Measurements from ENCODE around the gene AURKA.
A peak's percentile ranks its signal among the peaks of the same experiment; 100 is the strongest.

The AURKA gene

GRCh38 chr20:56389807-56390206 is 2.2 kb downstream of the AURKA start:
- DNase-seq: no peak

GRCh38 chr20:56388882-56389281 is 3.1 kb downstream of the AURKA start:
- no peak for DNase-seq

- DNase-seq: no peak
Measured at GRCh38 chr20:56386219-56386618, 5.8 kb downstream of the AURKA start.

- no peak for DNase-seq
Measured at GRCh38 chr20:56385130-56385529, 6.9 kb downstream of the AURKA start.

GRCh38 chr20:56383334-56383733 is 8.7 kb downstream of the AURKA start:
- DNase-seq: no peak

- DNase-seq: no peak
Measured at GRCh38 chr20:56382696-56383095, 9.3 kb downstream of the AURKA start.

DNA sequence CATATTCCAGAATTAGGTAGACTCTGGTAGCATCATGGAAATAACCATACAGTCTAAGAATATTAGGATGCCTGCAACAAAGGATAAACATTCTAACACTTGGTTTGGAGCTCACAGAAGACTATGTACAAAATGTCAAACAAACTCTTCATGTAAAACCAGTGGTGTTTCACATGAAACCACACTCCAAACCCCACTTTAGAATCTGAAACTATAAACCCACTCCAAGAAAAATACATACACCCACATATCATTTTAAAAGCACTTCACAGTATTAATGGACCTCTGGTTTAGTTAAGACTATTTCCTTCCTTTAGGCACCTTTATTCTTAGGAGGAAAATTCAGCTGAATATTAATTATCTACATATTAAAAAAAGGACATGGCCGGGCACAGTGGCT is 10.5 kb downstream of the AURKA start:
- DNase-seq: no peak

DNA sequence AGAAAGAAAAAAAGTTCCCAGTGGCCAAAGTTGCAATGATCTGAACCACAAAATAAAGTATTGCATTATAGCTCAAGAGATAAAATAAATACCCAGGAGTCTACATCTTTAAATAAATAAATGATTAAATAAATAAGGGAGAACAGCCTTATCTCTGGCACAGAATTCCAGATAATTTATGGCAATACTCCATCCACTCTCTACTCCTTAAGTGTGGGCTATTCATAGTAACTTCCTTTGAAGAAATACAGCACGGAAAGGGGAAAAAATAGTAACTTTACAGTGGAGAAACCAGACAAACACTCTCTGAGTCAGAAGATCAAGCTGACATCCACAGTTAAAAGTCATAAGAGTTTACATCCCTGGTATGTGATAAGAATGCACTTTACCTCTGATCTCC is 11.6 kb downstream of the AURKA start:
- DNase-seq: no peak

DNA sequence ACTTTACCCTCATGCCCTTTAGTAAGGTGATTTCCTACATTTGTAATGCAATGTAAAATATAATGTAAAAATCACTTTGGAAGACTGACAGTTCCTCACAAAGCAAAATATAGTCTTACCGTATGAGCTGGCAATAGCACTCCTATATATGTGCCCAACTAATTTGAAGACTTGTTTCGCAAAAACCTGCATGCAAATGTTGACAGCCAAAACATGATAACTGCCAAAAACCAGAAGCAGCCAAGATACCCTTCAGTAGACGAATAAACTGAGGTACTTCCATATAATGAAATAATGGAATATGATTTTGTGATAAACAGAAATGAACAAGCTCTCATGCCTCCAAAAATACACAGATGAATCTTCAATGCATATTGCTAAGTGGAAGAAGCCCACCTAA is 13.6 kb downstream of the AURKA start:
- DNase-seq: no peak

DNA sequence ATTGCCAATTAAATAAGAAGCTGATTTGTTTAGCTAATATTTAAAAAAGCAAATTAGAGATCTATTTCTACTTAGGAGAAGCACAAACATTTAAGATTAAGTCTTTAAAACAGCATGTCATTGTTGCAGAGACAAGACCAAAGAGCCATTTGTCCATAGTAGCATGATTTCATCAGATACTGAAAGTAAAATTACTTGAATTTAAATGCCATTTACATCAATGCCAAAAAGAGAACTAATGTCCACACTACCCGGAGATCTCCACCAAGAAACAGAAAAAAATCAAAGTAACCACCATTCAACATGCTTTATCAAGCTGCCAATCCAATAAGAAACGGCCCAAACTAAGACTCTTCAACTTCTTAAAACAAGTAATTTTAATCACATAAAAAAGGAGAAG is 15.7 kb downstream of the AURKA start:
- no peak for DNase-seq

DNA sequence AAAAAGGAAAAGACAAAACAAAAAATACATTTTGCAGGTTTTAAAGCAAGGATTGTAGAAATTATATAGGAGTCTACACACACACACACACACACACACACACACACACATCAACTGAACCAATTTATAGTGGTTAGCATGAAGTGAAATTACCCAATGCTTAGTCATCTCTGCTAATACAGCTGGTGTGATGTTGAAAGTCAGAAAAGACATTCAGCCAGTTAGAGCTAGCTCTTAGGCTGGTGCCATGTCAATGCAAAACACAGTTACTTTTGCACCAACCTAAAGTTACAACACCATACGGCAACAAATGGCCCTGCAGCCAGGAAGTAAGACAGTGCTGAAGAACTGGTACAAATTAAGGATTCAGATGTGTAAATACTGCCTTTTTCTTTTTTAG is 18.1 kb downstream of the AURKA start:
- peak; percentile 13 to 37 for DNase-seq

- DNase-seq: no peak
Measured at GRCh38 chr20:56372850-56373249, 19.2 kb downstream of the AURKA start.

DNA sequence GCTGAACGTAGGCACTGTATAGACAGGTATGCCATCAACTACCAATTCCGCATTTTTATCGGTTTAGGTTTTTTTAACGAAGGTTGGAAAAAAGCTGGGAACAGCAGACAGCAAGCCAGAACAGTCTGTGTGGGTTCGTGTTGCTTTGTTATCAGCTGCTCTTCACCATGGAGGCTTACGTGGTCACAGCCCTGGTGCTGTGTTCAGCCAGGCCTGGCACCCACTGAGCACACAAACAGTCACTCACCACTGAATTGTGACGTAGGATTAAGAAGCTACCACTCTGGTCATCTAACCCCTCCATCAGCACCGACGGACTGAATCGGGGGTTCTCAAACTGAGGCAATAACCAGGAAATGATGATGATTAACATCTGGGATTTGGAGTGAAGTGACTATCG is 20.0 kb downstream of the AURKA start:
- no peak for DNase-seq

DNA sequence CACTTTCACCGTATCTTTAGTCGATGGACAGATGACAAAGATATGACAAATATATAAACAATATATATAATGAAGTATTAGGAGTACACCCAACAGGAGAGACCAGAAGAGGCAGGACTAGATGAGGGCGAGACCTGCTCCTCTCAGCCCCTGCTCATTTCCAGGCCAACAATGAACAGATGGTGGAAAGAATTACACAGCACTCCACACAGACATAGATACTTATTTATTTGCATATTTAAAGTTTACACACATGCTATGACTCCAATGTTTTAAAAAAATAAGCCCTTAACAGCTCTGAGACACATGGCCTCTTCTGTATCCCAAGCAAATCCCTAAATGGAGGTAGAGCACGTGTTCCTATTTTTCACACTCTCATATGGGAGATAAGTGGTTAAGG is 22.8 kb downstream of the AURKA start:
- no peak for DNase-seq

DNA sequence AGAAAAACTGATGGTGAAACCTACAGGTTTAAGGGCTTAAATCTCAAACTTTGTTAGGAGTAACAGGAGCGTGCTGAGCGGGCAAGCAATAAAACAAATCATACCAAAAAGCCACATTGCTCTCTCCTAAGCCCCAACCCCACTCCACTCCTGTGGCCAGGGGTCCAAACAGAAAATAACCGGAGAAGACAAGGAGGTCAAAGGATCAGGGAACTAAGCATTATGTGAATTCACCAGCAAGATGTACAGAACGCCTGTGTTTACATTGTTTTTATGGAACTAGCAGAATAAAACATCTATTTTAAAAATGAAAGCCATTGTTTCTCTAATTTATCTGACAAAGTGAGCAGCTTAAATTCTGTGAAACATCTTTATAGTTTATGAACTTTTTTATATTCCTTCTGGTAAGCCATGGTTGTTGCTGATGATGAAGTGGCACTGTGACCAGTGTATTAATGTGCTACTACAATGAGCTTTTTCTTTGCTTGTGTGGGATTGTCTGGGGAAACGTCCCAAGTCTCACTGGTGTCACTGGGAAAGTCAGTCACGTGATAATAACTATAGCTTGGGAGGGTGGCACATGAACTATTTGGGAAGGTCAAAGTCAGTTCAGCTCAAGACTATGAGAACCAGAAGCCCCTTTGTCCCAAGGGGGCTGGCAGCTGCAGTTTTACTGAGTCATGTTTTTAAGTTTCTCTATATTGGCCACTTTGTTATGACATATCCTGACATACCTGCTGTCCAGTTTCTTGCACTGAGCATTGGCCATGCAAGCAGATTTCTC is 23.5 kb downstream of the AURKA start:
- DNase-seq: no peak

DNA sequence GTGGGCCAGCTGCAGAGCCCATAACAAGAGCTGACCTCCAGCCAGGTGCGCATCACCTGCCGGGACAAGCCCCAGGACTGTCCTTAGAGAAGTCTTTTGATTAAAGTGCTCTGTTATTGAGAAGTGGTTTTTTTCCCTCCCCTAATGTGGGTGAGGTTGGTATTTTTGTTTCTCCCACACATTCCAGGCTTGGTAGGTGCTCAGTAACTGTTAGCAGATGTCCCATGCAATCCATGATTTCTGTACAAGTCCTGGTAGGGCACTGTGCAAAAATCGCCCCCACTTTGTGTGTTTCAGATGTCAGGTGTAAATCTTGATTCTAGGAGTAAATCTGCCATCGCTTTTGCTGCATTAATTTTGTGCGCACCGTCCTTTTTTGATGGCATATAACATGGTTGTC is 28.5 kb downstream of the AURKA start:
- DNase-seq: no peak

DNA sequence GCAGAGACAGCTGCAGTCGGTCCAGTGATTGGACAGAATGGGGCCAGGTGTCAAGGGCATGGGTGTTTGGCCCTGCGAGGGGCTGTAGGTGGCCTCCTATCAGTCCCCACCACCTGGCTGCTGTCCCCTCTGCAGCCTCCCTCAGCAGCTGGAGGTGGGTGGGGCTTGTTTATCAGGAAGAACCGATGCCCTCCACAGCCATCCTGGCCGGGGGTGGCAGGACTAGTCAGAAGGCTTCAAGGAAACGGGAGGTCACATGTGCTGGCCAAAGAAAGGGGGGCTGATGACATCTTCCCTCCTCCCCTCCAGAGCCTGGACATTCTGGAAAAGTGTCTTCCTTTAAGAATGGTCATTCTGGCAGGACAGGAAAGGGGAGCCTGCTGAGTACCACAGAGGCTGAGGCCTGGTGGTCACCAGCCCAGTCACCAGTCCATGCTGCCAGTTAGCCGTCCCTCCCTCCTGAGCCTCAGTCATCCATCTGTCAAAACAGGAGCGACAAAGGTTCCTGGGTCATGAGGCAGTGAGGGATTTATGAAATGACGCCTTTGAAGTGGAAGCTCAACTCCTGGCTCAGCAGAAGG is 29.1 kb downstream of the AURKA start:
- DNase-seq: no peak

GRCh38 chr20:56361900-56362299 is 30.1 kb downstream of the AURKA start:
- no peak for DNase-seq

DNA sequence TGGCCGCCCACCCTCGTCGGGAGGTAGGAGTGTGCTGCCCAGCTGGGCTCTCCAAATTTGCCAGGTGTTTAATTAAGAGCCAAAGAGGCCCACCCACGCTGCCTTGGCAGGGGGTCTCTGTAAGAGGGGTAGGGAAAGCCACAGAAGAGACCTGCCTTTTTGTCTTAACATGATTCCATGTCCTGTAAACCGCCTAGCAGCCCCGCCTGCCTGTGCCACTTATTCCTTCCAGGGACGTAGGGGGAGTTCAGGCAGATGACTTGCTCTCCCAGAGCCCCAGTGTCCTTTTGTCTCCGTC is 31.2 kb downstream of the AURKA start:
- DNase-seq: no peak

GRCh38 chr20:56360133-56360907 is 31.7 kb downstream of the AURKA start:
- no peak for DNase-seq

GRCh38 chr20:56359212-56360132 is 32.5 kb downstream of the AURKA start:
- peak; percentile 3 to 6 for DNase-seq

DNA sequence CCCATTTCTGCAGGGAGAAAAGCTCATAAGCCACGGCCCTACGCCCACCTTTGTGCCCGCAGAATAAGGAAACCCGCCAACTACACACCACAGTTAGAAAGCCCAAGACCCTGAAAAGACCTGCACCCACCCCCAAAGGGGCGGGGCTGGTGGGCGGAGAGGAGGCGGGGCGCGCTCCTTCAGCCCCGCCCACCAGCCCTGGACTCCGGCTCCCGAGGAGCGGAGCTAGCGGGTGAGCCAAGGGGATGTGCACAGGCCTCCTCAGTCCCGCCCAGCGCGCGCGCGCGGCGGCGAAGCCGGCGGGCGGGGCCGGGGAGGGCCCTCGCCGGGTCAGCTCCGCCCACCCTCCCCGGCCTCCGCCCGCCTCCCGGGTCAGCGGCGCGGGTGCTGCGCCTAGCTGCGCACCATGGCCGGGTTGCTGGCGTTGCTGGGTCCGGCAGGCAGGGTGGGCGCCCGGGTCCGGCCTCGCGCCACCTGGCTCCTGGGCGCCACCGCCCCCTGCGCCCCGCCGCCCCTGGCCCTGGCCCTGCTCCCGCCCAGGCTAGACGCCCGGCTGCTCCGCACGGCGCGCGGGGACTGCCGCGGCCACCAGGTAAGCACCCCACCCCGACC is 33.3 kb downstream of the AURKA start, which contains the start of gene FAM210B:
TSS of gene FAM210B (plus strand) at position 375 of the 612 bp plus-strand sequence. CDS start at position 407, 32 bp downstream.
- peak; percentile 88 to 90 for DNase-seq

- DNase-seq: no peak
Measured at GRCh38 chr20:56358070-56358469, 33.9 kb downstream of the AURKA start.
